HCT116 (cell line): ENCODE measurements around the gene WDR26. TPM values are rescaled to one million over a fixed set of nuclear protein-coding genes. Genes with fewer than 3 reads are reported as not detected.

Source experiments
- ATAC-seq: fragments of 200-7000 bp; cut with Tn5 transposase; 2 replicates; pipeline ENCODE4 v1.9.1; 2020; ENCODE audit warnings: mild to moderate bottlenecking, moderate library complexity
- BruUV-seq: library from RNA; stranded (reverse); fragments of 400-500 nt; replicated peaks from 2 replicates; lab custom pipeline; 2021; lab: Mats Ljungman, UMichigan
- CTCF ChIA-PET: fragments of 300-600 bp; sonication (Branson Sonifier 250); formaldehyde crosslinking; loops from one replicate; lab custom pipeline; 2021; ENCODE audit warnings: antibody characterized with exemption; lab: Charles Lee
- POLR2A ChIA-PET: fragments of 300-600, 350-600 bp; sonication (Branson Sonifier 250); formaldehyde crosslinking; loops from one replicate; lab custom pipeline; 2021; ENCODE audit warnings: antibody characterized with exemption; lab: Charles Lee
- RAD21 ChIA-PET, 2 experiments: fragments of 300-600 bp; sonication (Branson Sonifier 250); formaldehyde crosslinking; loops; one replicate each; lab custom pipeline; 2023; ENCODE audit warnings: low total read pairs in 2 of 2; ENCODE audit not compliant: uncharacterized antibody in 2 of 2, unreplicated experiment in 2 of 2, low non-redundant PET in 1 of 2; lab: Charles Lee
- DNase-seq: peaks from one replicate; pipeline ENCODE4 v3.0.0-alpha.2; 2010; ENCODE audit warnings: low read depth, low spot score
- H2AFZ ChIP-seq: fragments of 200-600 bp; shearing (Covaris generic), sonication (generic); 2 replicates; pipeline ENCODE4 v1.6.1; 2017; ENCODE audit warnings: low read depth, mixed run types, mixed read lengths, antibody characterized with exemption, low read length; ENCODE audit not compliant: poor library complexity, severe bottlenecking
- H3K27ac ChIP-seq: 2 replicates; pipeline ENCODE4 v1.5.1; 2012; ENCODE audit warnings: low read depth, low read length
- H3K27me3 ChIP-seq: fragments of 200-600 bp; sonication (generic); 2 replicates; pipeline ENCODE4 v1.6.1; 2016; ENCODE audit warnings: mixed run types, low read length, mixed read lengths; ENCODE audit not compliant: insufficient read depth
- H3K36me3 ChIP-seq, 2 experiments: fragments of 200-500 bp in 1 of 2; fragments of 200-600 bp in 1 of 2; sonication (Bioruptor generic) in 1 of 2; sonication (generic) in 1 of 2; 2 replicates each; pipeline versions ENCODE4 v1.5.1 to v1.6.1; 2014 to 2016; ENCODE audit warnings: low read length in 2 of 2, inconsistent platforms in 1 of 2, mixed read lengths in 1 of 2, mixed run types in 1 of 2; ENCODE audit not compliant: insufficient read depth in 2 of 2, control insufficient read depth in 1 of 2
- H3K4me1 ChIP-seq, 2 experiments: fragments of 200-600 bp in 1 of 2; sonication (generic) in 1 of 2; 2 replicates each; pipeline versions ENCODE4 v1.5.1 to v1.6.1; 2012 to 2017; ENCODE audit warnings: low read length in 2 of 2, inconsistent platforms in 1 of 2, mild to moderate bottlenecking in 1 of 2, mixed read lengths in 1 of 2, mixed run types in 1 of 2, moderate library complexity in 1 of 2; ENCODE audit not compliant: insufficient read depth in 2 of 2, control insufficient read depth in 1 of 2
- H3K4me2 ChIP-seq: fragments of 200-600 bp; sonication (generic); 2 replicates; pipeline ENCODE4 v1.6.1; 2017; ENCODE audit warnings: mixed run types, low read length, mixed read lengths
- H3K4me3 ChIP-seq, 2 experiments: fragments of 200-600 bp in 1 of 2; sonication (generic) in 1 of 2; replicated peaks in 1 of 2; 2 replicates each; pipeline ENCODE4 v1.5.1; 2011 to 2016; ENCODE audit warnings: low read length in 2 of 2, control low read depth in 1 of 2, low read depth in 1 of 2, mild to moderate bottlenecking in 1 of 2, mixed read lengths in 1 of 2, mixed run types in 1 of 2
- H3K79me2 ChIP-seq: fragments of 200-600 bp; sonication (generic); 2 replicates; pipeline ENCODE4 v1.6.1; 2017; ENCODE audit warnings: mild to moderate bottlenecking, mixed run types, low read length, moderate library complexity, mixed read lengths; ENCODE audit not compliant: insufficient read depth
- H3K9ac ChIP-seq: fragments of 200-600 bp; sonication (generic); 2 replicates; pipeline ENCODE4 v1.6.1; 2016; ENCODE audit warnings: low read length, mixed read lengths
- H3K9me2 ChIP-seq: fragments of 200-600 bp; sonication (generic), shearing (Covaris generic); 2 replicates; pipeline ENCODE4 v1.6.1; 2017; ENCODE audit warnings: mixed run types, mild to moderate bottlenecking, moderate library complexity; ENCODE audit not compliant: insufficient read depth
- H3K9me3 ChIP-seq, 2 experiments: fragments of 200-500 bp in 1 of 2; fragments of 200-600 bp in 1 of 2; sonication (Bioruptor generic) in 1 of 2; sonication (generic) in 1 of 2; 2 replicates each; pipeline ENCODE4 v1.6.1; 2014 to 2017; ENCODE audit warnings: low read length in 2 of 2, mixed read lengths in 2 of 2, inconsistent platforms in 1 of 2, low read depth in 1 of 2, mild to moderate bottlenecking in 1 of 2, mixed run types in 1 of 2, moderate library complexity in 1 of 2; ENCODE audit not compliant: control insufficient read depth in 1 of 2, insufficient read depth in 1 of 2
- H4K20me1 ChIP-seq: fragments of 200-600 bp; sonication (generic), shearing (Covaris generic); 2 replicates; pipeline ENCODE4 v1.6.1; 2017; ENCODE audit warnings: mixed run types, mild to moderate bottlenecking, moderate library complexity; ENCODE audit not compliant: insufficient read depth
- CBX3 ChIP-seq: IDR thresholded peaks from 2 replicates; pipeline ENCODE4 v1.6.1; 2012; ENCODE audit warnings: low read depth
- CEBPB ChIP-seq: IDR thresholded peaks from 2 replicates; pipeline ENCODE4 v1.6.1; 2012; ENCODE audit warnings: low read depth
- EGR1 ChIP-seq: IDR thresholded peaks from 2 replicates; pipeline ENCODE4 v1.6.1; 2012; ENCODE audit warnings: low read depth
- EZH2 ChIP-seq: fragments of 200-600 bp; sonication (generic); IDR thresholded peaks from 2 replicates; pipeline ENCODE4 v1.6.1; 2017; ENCODE audit warnings: antibody characterized with exemption, mixed run types
- EZH2phosphoT487 ChIP-seq: fragments of 200-600 bp; IDR thresholded peaks from 2 replicates; pipeline ENCODE4 v1.6.1; 2018; ENCODE audit warnings: antibody characterized with exemption, borderline replicate concordance
- FOSL1 ChIP-seq: IDR thresholded peaks from 2 replicates; pipeline ENCODE4 v1.6.1; 2012; ENCODE audit warnings: low read depth
- JUND ChIP-seq: IDR thresholded peaks from 2 replicates; pipeline ENCODE4 v1.6.1; 2012
- POLR2A ChIP-seq: IDR thresholded peaks from 2 replicates; pipeline ENCODE4 v1.7.0; 2011; ENCODE audit warnings: borderline replicate concordance; ENCODE audit not compliant: insufficient read depth, insufficient read length; ENCODE audit errors: extremely low read depth
- POLR2AphosphoS5 ChIP-seq: IDR thresholded peaks from 2 replicates; pipeline ENCODE4 v1.6.1; 2011; ENCODE audit warnings: mild to moderate bottlenecking, low read depth, low read length, moderate library complexity
- RAD21 ChIP-seq: IDR thresholded peaks from 2 replicates; pipeline ENCODE4 v1.6.1; 2012; ENCODE audit warnings: low read depth, mild to moderate bottlenecking
- SIN3A ChIP-seq: IDR thresholded peaks from 2 replicates; pipeline ENCODE4 v1.6.1; 2012; ENCODE audit warnings: low read depth
- SP1 ChIP-seq: IDR thresholded peaks from 2 replicates; pipeline ENCODE4 v1.6.1; 2012; ENCODE audit warnings: low read depth
- SRF ChIP-seq: IDR thresholded peaks from 2 replicates; pipeline ENCODE4 v1.6.1; 2012; ENCODE audit warnings: low read depth
- TCF7L2 ChIP-seq: IDR thresholded peaks from 2 replicates; pipeline ENCODE4 v1.7.0; 2011; ENCODE audit warnings: borderline replicate concordance, inconsistent platforms; ENCODE audit not compliant: insufficient read depth, insufficient read length; ENCODE audit errors: extremely low read depth
- ZFX ChIP-seq: fragments of 450-650 bp; IDR thresholded peaks from 2 replicates; pipeline ENCODE4 v1.6.1; 2017
- ZNF274 ChIP-seq: fragments of 200-500 bp; sonication (Bioruptor generic); IDR thresholded peaks from 2 replicates; pipeline ENCODE4 v1.6.1; 2014; ENCODE audit warnings: mild to moderate bottlenecking, low read depth, low read length, inconsistent platforms
- intact Hi-C: fragments of 100-400 bp; cut with micrococcal nuclease; formaldehyde crosslinking; loops from 2 replicates; pipeline ENCODE4 v1.10.0; 2022
- total RNA-seq: library from RNA; stranded (reverse); gene quantifications from one replicate; pipeline ENCODE4 v1.2.1, GENCODE V29; 2021; ENCODE audit not compliant: unreplicated experiment
- TF ChIP-seq, protein P1 (sequence below): IDR thresholded peaks from 2 replicates; pipeline ENCODE4 v1.6.1; 2012
- TF ChIP-seq, protein P2 (sequence below): IDR thresholded peaks from 2 replicates; pipeline ENCODE4 v1.6.1; 2012; ENCODE audit warnings: low read depth
- TF ChIP-seq, protein P3 (sequence below): IDR thresholded peaks from 2 replicates; pipeline ENCODE4 v1.6.1; 2011; ENCODE audit warnings: mild to moderate bottlenecking, low read length, moderate library complexity; ENCODE audit not compliant: insufficient replicate concordance; ENCODE audit errors: extremely low read depth
- TF ChIP-seq, protein P4 (sequence below), 3 experiments: fragments of 200-600 bp in 1 of 3; sonication (generic) in 1 of 3; IDR thresholded peaks in 2 of 3; conservative IDR thresholded peaks in 1 of 3; 2 replicates each; pipeline ENCODE4 v1.5.1; 2012 to 2017; ENCODE audit warnings: low read depth in 2 of 3, low read length in 2 of 3, antibody characterized with exemption in 1 of 3, borderline replicate concordance in 1 of 3, control low read depth in 1 of 3, mild to moderate bottlenecking in 1 of 3, mixed read lengths in 1 of 3, mixed run types in 1 of 3, moderate library complexity in 1 of 3; ENCODE audit not compliant: insufficient read depth in 1 of 3

WDR26 gene
- total RNA-seq, 1 experiment from 2014 or later = 57.2 TPM

DNA sequence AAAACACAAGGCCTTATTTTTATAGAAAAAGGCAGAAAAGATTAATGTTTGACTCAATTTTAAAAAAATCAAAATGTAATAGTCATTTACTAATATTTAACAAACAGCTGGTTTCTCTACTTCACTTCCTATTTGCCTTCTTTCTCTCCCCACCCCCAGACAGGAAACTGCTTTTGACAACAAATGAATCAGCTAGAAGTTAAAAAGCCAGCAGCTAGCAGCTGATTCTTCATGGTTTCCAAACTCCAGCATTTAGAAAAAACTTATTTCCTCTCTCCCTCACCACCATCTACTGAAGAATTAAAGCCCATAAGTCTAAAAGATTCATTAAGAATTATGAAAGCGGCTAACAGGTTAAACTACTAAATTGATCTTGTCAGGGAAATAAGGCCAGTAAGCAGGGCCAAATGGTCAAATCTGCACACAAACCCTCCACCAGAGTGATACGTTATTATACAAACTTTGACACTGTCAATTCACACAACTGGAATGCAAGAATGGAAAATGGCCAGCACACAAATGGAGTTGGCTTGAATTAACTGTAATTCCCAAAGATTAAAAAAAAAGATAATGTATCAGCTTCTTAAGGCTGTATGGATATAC is 4.0 kb downstream of the WDR26 start:
- Histone ChIP-seq H3K4me3 (no peak overlapping the region), H3K4me1 (peaks cover 6 to 21% of the 10 kb centered on the region in 2 experiments; a peak in 3 of 4 replicates), H3K9me2 (no peaks in the 10 kb centered on the region), H3K79me2 (peaks cover 84% of the 10 kb centered on the region), H3K9me3 (no peaks in the 10 kb centered on the region), H3K4me2 (peak overlapping the region; percentile 24; the same call in 1 of the 2 replicates), H3K27ac (no peak overlapping the region), H4K20me1 (peaks cover 3% of the 10 kb centered on the region; the same call in 1 of the 2 replicates)
- intact Hi-C loops = loop anchor here (10.0 kb wide), 1 partner anchor 494 kb away; the partner anchor contains the start of gene DNAH14
- ChIA-PET POLR2A (interaction anchor here (1.3 kb wide), 1 partner anchor 16 kb away, joined by 5 read pairs; no protein-coding TSS in a partner anchor), RAD21 (no interaction called here)
- no peak for TF ChIP-seq ZFX
- TF ChIP-seq, protein P1, sequence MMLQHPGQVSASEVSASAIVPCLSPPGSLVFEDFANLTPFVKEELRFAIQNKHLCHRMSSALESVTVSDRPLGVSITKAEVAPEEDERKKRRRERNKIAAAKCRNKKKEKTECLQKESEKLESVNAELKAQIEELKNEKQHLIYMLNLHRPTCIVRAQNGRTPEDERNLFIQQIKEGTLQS = no peak
- TF ChIP-seq, protein P2, sequence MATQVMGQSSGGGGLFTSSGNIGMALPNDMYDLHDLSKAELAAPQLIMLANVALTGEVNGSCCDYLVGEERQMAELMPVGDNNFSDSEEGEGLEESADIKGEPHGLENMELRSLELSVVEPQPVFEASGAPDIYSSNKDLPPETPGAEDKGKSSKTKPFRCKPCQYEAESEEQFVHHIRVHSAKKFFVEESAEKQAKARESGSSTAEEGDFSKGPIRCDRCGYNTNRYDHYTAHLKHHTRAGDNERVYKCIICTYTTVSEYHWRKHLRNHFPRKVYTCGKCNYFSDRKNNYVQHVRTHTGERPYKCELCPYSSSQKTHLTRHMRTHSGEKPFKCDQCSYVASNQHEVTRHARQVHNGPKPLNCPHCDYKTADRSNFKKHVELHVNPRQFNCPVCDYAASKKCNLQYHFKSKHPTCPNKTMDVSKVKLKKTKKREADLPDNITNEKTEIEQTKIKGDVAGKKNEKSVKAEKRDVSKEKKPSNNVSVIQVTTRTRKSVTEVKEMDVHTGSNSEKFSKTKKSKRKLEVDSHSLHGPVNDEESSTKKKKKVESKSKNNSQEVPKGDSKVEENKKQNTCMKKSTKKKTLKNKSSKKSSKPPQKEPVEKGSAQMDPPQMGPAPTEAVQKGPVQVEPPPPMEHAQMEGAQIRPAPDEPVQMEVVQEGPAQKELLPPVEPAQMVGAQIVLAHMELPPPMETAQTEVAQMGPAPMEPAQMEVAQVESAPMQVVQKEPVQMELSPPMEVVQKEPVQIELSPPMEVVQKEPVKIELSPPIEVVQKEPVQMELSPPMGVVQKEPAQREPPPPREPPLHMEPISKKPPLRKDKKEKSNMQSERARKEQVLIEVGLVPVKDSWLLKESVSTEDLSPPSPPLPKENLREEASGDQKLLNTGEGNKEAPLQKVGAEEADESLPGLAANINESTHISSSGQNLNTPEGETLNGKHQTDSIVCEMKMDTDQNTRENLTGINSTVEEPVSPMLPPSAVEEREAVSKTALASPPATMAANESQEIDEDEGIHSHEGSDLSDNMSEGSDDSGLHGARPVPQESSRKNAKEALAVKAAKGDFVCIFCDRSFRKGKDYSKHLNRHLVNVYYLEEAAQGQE = no peak
- no peak for TF ChIP-seq SRF
- TF ChIP-seq FOSL1 = no peak
- TF ChIP-seq, protein P3, sequence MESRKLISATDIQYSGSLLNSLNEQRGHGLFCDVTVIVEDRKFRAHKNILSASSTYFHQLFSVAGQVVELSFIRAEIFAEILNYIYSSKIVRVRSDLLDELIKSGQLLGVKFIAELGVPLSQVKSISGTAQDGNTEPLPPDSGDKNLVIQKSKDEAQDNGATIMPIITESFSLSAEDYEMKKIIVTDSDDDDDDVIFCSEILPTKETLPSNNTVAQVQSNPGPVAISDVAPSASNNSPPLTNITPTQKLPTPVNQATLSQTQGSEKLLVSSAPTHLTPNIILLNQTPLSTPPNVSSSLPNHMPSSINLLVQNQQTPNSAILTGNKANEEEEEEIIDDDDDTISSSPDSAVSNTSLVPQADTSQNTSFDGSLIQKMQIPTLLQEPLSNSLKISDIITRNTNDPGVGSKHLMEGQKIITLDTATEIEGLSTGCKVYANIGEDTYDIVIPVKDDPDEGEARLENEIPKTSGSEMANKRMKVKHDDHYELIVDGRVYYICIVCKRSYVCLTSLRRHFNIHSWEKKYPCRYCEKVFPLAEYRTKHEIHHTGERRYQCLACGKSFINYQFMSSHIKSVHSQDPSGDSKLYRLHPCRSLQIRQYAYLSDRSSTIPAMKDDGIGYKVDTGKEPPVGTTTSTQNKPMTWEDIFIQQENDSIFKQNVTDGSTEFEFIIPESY = no peak
- no peak for TF ChIP-seq TCF7L2
- no peak for TF ChIP-seq EZH2phosphoT487
- no peak for TF ChIP-seq JUND
- TF ChIP-seq EZH2 = no peak
- no peak for TF ChIP-seq EGR1
- no peak for TF ChIP-seq RAD21
- TF ChIP-seq CBX3 = no peak
- TF ChIP-seq, protein P4, sequence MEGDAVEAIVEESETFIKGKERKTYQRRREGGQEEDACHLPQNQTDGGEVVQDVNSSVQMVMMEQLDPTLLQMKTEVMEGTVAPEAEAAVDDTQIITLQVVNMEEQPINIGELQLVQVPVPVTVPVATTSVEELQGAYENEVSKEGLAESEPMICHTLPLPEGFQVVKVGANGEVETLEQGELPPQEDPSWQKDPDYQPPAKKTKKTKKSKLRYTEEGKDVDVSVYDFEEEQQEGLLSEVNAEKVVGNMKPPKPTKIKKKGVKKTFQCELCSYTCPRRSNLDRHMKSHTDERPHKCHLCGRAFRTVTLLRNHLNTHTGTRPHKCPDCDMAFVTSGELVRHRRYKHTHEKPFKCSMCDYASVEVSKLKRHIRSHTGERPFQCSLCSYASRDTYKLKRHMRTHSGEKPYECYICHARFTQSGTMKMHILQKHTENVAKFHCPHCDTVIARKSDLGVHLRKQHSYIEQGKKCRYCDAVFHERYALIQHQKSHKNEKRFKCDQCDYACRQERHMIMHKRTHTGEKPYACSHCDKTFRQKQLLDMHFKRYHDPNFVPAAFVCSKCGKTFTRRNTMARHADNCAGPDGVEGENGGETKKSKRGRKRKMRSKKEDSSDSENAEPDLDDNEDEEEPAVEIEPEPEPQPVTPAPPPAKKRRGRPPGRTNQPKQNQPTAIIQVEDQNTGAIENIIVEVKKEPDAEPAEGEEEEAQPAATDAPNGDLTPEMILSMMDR (IDR thresholded peaks at IDR 0.05 in 2 of 3, conservative IDR thresholded peaks at IDR 0.05 in 1 of 3; ENCODE audit: borderline replicate concordance in 1 of 3, insufficient read depth in 1 of 3, low read depth in 2 of 3, low read length in 2 of 3) = no peak
- no peak for TF ChIP-seq SIN3A
- no peak for TF ChIP-seq SP1
- TF ChIP-seq CEBPB = no peak
- TF ChIP-seq ZNF274 = no peak
- no peak for TF ChIP-seq POLR2A
- TF ChIP-seq POLR2AphosphoS5 = no peak
- TF ChIP-seq, all 23 proteins: peak for 0
- H3K36me3 ChIP-seq = peaks cover 15 to 19% of the 10 kb centered on the region in 2 experiments; a peak in 3 of 4 replicates
- ATAC-seq = no peak
- H3K9ac ChIP-seq = no peak overlapping the region
- no peak for DNase-seq
- BruUV-seq = no TSS peak
- CTCF ChIA-PET = interaction anchor here (1.0 kb wide), 1 partner anchor 222 kb away, joined by 3 read pairs; no protein-coding TSS in a partner anchor
- no peaks in the 10 kb centered on the region for H3K27me3 ChIP-seq
- no peak overlapping the region for H2AFZ ChIP-seq
